Liver (tissue), 9 donors: ENCODE results near the gene PLA2G4A. TPM values are rescaled to one million over a fixed set of nuclear protein-coding genes. Genes with fewer than 3 reads are reported as not detected.

ENCODE experiments used
- DNase-seq: peaks from one replicate; pipeline ENCODE4 v3.0.0-alpha.2; 2017; ENCODE audit warnings: low spot score
- H3K27ac ChIP-seq, 2 donors: one replicate each; pipeline ENCODE4 v1.7.0; 2013; ENCODE audit warnings: inconsistent platforms in 2 of 2, low read length in 2 of 2, control low read depth in 1 of 2, low read depth in 1 of 2, mild to moderate bottlenecking in 1 of 2
- H3K27me3 ChIP-seq, 4 donors: one replicate each; pipeline versions ENCODE4 v1.6.1 to v1.7.0; 2013; ENCODE audit warnings: low read length in 3 of 4, inconsistent platforms in 1 of 4, mild to moderate bottlenecking in 1 of 4, moderate library complexity in 1 of 4; ENCODE audit not compliant: control insufficient read depth in 4 of 4, insufficient read depth in 4 of 4
- H3K36me3 ChIP-seq, 4 donors: one replicate each; pipeline versions ENCODE4 v1.6.1 to v1.7.0; 2013; ENCODE audit warnings: low read length in 3 of 4, mild to moderate bottlenecking in 3 of 4, low read depth in 1 of 4, moderate library complexity in 1 of 4; ENCODE audit not compliant: control insufficient read depth in 4 of 4, insufficient read depth in 3 of 4
- H3K4me1 ChIP-seq, 4 donors: one replicate each; pipeline versions ENCODE4 v1.6.1 to v1.7.0; 2013; ENCODE audit warnings: low read length in 3 of 4, mild to moderate bottlenecking in 3 of 4, moderate library complexity in 1 of 4; ENCODE audit not compliant: control insufficient read depth in 4 of 4, insufficient read depth in 4 of 4
- H3K4me3 ChIP-seq, 3 donors: one replicate each; pipeline versions ENCODE4 v1.6.1 to v1.7.0; 2013; ENCODE audit warnings: low read length in 3 of 3, control low read depth in 1 of 3, low read depth in 1 of 3, mild to moderate bottlenecking in 1 of 3
- H3K9ac ChIP-seq, 2 donors: one replicate each; pipeline ENCODE4 v1.7.0; 2013; ENCODE audit warnings: low read length in 2 of 2, mild to moderate bottlenecking in 2 of 2, moderate library complexity in 2 of 2, control low read depth in 1 of 2, low read depth in 1 of 2
- H3K9me3 ChIP-seq, 4 donors: one replicate each; pipeline versions ENCODE4 v1.6.1 to v1.7.0; 2013; ENCODE audit warnings: low read length in 3 of 4; ENCODE audit not compliant: control insufficient read depth in 4 of 4
- EGR1 ChIP-seq, 2 donors: IDR thresholded peaks; 2 replicates each; pipeline ENCODE4 v1.6.1; 2016 to 2018; ENCODE audit warnings: antibody characterized with exemption in 2 of 2, low read depth in 2 of 2
- FOXA1 ChIP-seq: IDR thresholded peaks from 2 replicates; pipeline ENCODE4 v1.6.1; 2016; ENCODE audit warnings: antibody characterized with exemption
- FOXA2 ChIP-seq: IDR thresholded peaks from 2 replicates; pipeline ENCODE4 v1.6.1; 2016; ENCODE audit warnings: antibody characterized with exemption
- GABPA ChIP-seq, 2 donors: IDR thresholded peaks in 1 of 2; conservative IDR thresholded peaks in 1 of 2; 2 replicates each; pipeline ENCODE4 v1.6.1; 2016; ENCODE audit warnings: antibody characterized with exemption in 2 of 2, mild to moderate bottlenecking in 1 of 2, moderate library complexity in 1 of 2
- HNF4A ChIP-seq, 2 donors: conservative IDR thresholded peaks; 2 replicates each; pipeline ENCODE4 v1.6.1; 2016; ENCODE audit warnings: antibody characterized with exemption in 2 of 2, mild to moderate bottlenecking in 2 of 2
- HNF4G ChIP-seq: IDR thresholded peaks from 2 replicates; pipeline ENCODE4 v1.6.1; 2016; ENCODE audit warnings: antibody characterized with exemption
- JUND ChIP-seq, 2 donors: IDR thresholded peaks; 2 replicates each; pipeline ENCODE4 v1.6.1; 2016; ENCODE audit warnings: antibody characterized with exemption in 2 of 2
- NR2F2 ChIP-seq: IDR thresholded peaks from 2 replicates; pipeline ENCODE4 v1.6.1; 2016; ENCODE audit warnings: antibody characterized with exemption
- RAD21 ChIP-seq, 2 donors: IDR thresholded peaks; 2 replicates each; pipeline ENCODE4 v1.6.1; 2016; ENCODE audit warnings: antibody characterized with exemption in 2 of 2, mild to moderate bottlenecking in 2 of 2
- RXRA ChIP-seq, 2 donors: IDR thresholded peaks; 2 replicates each; pipeline ENCODE4 v1.6.1; 2017 to 2018; ENCODE audit warnings: antibody characterized with exemption in 2 of 2, mild to moderate bottlenecking in 1 of 2
- SP1 ChIP-seq: IDR thresholded peaks from 2 replicates; pipeline ENCODE4 v1.6.1; 2018; ENCODE audit warnings: antibody characterized with exemption, mild to moderate bottlenecking
- TAF1 ChIP-seq: conservative IDR thresholded peaks from 2 replicates; pipeline ENCODE4 v1.6.1; 2016; ENCODE audit warnings: antibody characterized with exemption, mild to moderate bottlenecking
- YY1 ChIP-seq: IDR thresholded peaks from 2 replicates; pipeline ENCODE4 v1.6.1; 2016; ENCODE audit warnings: antibody characterized with exemption, mild to moderate bottlenecking
- WGBS: extraction: QIAGEN DNeasy Blood & Tissue Kit; methylation state at CpG from one replicate; pipeline ENCODE4 v1.1.7; 2013; 5-methylcytosine and 5-hydroxymethylcytosine counted together
- polyA plus RNA-seq, 2 donors: library from polyadenylated mRNA; stranded (reverse) in 1 of 2; unstranded in 1 of 2; fragments of 200-250 nt in 1 of 2; fragments of >200 nt in 1 of 2; fragmentation: Nextera tagmentation in 1 of 2; extraction: Ambion mirVana in 1 of 2; gene quantifications; one replicate each; pipeline versions ENCODE4 v1.2.1 to v1.2.3, GENCODE V29; 2013 to 2015
- total RNA-seq, 2 donors: library from RNA; depleted of rRNA; stranded (reverse); fragments of >200 nt; gene quantifications; one replicate each; pipeline ENCODE4 v1.2.3, GENCODE V29; 2014
- TF ChIP-seq, protein P1 (sequence below): IDR thresholded peaks from 2 replicates; pipeline ENCODE4 v1.6.1; 2016; ENCODE audit warnings: antibody characterized with exemption
- donor health status: healthy.
- donor health status: healthy.
- donor health status: healthy.
- donor health status: healthy.
- donor health status: healthy.

PLA2G4A gene
- total and polyA plus RNA-seq, 4 donors, result 0.39 to 2.5 (median 1.1) TPM

DNA sequence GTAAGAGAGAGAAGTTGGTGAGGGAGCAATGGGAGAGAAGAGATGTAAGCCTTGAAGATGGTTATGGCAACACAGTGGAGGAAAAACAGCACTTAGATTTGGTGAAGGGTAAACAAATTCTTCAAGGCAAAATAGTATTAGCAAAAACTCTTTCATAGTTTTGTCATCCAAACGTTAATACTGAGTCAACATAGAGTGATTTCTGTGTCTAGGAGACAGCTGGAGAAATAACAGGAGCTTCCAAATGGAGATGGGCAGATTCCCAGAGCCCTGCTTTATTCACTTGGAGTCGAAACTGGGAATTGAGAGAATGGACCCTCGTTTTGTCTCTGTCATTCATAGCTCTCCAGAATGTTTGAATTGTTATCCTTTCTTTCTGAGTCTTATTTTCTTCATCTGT is 68.3 kb downstream of the PLA2G4A start:
- Histone ChIP-seq H3K9me3 (no peaks in the 10 kb centered on the region), H3K27me3 (no peaks in the 10 kb centered on the region), H3K36me3 (no peaks in the 10 kb centered on the region), H3K27ac (no peak overlapping the region), H3K4me3 (no peak overlapping the region), H3K9ac (no peak overlapping the region), H3K4me1 (no peaks in the 10 kb centered on the region)
- TF ChIP-seq GABPA (IDR thresholded peaks at IDR 0.05 in 1 of 2, conservative IDR thresholded peaks at IDR 0.05 in 1 of 2) (no peak), RXRA (IDR thresholded peaks at IDR 0.05) (no peak), JUND (IDR thresholded peaks at IDR 0.05) (no peak), NR2F2 (no peak)
- 60% methylated on average over 3 of the region's 3 CpGs for WGBS
- DNase-seq, result no peak

DNA sequence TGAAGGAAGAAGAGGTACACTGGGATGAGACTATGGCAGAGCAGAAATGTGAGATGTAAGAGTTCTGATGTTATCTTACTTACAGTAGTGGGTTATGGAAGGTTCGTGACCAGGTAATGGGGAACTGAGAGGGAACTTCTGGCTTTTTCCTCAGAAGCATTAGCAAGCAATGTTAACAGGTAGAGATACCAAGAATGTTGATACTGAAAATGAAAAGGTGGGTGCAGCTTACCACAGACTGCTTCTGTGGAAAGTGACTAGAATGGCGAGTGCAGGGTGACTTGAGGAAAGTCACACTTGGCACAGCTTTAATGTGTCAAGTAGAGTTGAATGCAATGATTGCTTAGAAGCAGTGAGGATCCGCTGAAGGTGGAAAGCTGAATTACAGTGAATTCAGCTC is 70.8 kb downstream of the PLA2G4A start:
- Histone ChIP-seq H3K27ac (no peak overlapping the region), H3K9me3 (no peaks in the 10 kb centered on the region), H3K4me1 (no peaks in the 10 kb centered on the region), H3K9ac (no peak overlapping the region), H3K4me3 (no peak overlapping the region), H3K27me3 (no peaks in the 10 kb centered on the region), H3K36me3 (no peaks in the 10 kb centered on the region)
- no peak for TF ChIP-seq EGR1 (IDR thresholded peaks at IDR 0.05; ENCODE audit: low read depth in 2 of 2)
- TF ChIP-seq FOXA1, result no peak
- TF ChIP-seq TAF1, result no peak
- TF ChIP-seq GABPA (IDR thresholded peaks at IDR 0.05 in 1 of 2, conservative IDR thresholded peaks at IDR 0.05 in 1 of 2), result no peak
- no peak for TF ChIP-seq SP1
- TF ChIP-seq JUND (IDR thresholded peaks at IDR 0.05), result no peak
- TF ChIP-seq, protein P1, sequence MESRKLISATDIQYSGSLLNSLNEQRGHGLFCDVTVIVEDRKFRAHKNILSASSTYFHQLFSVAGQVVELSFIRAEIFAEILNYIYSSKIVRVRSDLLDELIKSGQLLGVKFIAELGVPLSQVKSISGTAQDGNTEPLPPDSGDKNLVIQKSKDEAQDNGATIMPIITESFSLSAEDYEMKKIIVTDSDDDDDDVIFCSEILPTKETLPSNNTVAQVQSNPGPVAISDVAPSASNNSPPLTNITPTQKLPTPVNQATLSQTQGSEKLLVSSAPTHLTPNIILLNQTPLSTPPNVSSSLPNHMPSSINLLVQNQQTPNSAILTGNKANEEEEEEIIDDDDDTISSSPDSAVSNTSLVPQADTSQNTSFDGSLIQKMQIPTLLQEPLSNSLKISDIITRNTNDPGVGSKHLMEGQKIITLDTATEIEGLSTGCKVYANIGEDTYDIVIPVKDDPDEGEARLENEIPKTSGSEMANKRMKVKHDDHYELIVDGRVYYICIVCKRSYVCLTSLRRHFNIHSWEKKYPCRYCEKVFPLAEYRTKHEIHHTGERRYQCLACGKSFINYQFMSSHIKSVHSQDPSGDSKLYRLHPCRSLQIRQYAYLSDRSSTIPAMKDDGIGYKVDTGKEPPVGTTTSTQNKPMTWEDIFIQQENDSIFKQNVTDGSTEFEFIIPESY, result no peak
- no peak for TF ChIP-seq RAD21 (IDR thresholded peaks at IDR 0.05)
- DNase-seq, result no peak
- WGBS, result 73% methylated on average over 3 of the region's 3 CpGs

DNA sequence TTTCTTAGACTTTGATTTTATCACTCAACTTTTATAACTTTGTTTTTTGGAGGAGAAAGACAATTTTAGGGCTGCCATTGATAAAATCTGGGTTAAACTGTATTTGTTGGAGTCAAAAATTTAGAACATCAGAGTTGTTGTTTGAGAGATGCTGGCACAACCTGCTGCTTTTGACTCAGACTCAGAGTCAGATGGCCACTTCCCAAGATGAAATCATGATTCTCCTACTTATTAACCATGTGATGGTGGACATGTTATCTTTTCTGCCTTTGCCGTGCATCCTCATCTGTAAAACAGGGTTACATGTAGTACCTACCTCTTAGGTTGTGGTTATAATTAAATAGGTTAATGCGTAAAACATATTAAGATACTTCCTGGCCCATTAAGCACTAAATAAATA is 71.2 kb downstream of the PLA2G4A start:
- Histone ChIP-seq H3K9ac (no peak overlapping the region), H3K4me3 (no peak overlapping the region), H3K9me3 (no peaks in the 10 kb centered on the region), H3K27me3 (no peaks in the 10 kb centered on the region), H3K36me3 (no peaks in the 10 kb centered on the region), H3K27ac (no peak overlapping the region), H3K4me1 (no peaks in the 10 kb centered on the region)
- WGBS, result 87% methylated on average over 2 of the region's 2 CpGs
- no peak for DNase-seq
- no peak for TF ChIP-seq HNF4A (conservative IDR thresholded peaks at IDR 0.05)
- TF ChIP-seq YY1, result no peak
- TF ChIP-seq FOXA2, result no peak
- TF ChIP-seq HNF4G, result no peak
- no peak for TF ChIP-seq NR2F2
- TF ChIP-seq GABPA (IDR thresholded peaks at IDR 0.05 in 1 of 2, conservative IDR thresholded peaks at IDR 0.05 in 1 of 2), result no peak
- TF ChIP-seq FOXA1, result no peak
- no peak for TF ChIP-seq TAF1
- no peak for TF ChIP-seq RXRA (IDR thresholded peaks at IDR 0.05)
- no peak for TF ChIP-seq SP1
- TF ChIP-seq RAD21 (IDR thresholded peaks at IDR 0.05), result no peak
- TF ChIP-seq, protein P1, result no peak
